ENCODE results near the gene COX6A2.
"Not testable (repeated sequence)": the region's sequence is repeated elsewhere in the genome, so short reads cannot be mapped to it uniquely, and the experiment has no call there.

The COX6A2 gene

DNA sequence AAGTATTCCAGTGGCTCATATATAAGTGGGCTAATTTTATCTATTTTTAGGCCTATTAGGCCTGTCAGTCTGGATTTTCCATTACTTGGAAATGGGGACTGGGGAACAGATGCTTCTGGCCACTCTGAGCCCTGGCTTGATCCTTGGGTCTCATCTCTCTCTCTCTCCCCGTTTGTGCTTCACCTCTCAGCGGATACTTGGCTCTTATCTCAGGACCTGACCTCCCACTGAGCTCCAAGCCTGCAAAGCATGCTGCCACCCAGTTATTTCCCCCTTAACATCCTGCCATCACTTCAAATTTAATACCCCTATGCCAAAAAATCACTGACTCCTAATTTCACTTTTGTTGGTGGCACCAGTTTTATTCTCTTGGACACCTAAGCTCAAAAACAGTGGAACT, 10.3 kb upstream of the COX6A2 start:
- in situ Hi-C loops (cut with HindIII; ENCODE audit: low sequenced_read_pairs): no loop called here

DNA sequence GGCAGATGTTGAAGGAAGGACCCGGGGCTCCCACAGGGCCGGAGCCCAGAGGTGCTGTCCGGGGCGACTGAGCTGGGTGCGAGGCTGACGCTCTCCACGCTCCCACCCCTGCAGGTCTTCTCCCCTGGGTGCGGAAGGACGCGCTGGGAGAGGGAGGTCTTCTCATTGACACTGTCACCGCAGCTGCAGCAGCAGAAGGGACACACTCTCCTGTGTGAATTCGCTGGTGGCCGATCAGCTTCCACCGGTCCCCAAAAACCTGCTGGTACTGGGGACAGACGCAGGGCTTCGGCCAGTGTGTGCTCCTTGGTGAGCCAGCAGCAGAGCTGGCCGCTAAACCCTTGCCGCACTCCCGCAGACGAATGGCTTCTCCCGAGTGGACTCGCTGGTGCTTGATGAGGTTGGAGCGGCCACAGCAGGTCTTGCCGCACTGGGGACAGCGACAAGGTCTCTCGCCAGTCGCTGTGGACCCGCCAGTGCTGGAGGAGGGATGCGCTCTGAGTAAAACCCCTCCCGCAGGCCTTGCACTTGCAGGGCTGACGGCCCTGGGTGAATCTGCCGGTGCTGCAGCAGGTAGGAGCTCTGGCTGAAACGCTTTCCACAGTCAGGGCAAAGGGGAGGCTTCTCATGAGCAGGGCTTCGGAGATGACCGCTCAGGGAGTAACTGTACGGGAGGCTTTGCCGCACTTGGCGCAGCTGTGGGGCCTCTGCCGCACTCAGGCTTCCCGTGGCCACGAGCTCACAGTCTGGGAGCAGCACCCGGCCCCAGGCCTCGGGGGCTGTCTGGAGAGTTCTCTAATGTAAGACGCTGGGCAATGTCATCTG, 8.3 kb upstream of the COX6A2 start:
- in situ Hi-C loops (cut with HindIII; ENCODE audit: low sequenced_read_pairs): no loop called here

DNA sequence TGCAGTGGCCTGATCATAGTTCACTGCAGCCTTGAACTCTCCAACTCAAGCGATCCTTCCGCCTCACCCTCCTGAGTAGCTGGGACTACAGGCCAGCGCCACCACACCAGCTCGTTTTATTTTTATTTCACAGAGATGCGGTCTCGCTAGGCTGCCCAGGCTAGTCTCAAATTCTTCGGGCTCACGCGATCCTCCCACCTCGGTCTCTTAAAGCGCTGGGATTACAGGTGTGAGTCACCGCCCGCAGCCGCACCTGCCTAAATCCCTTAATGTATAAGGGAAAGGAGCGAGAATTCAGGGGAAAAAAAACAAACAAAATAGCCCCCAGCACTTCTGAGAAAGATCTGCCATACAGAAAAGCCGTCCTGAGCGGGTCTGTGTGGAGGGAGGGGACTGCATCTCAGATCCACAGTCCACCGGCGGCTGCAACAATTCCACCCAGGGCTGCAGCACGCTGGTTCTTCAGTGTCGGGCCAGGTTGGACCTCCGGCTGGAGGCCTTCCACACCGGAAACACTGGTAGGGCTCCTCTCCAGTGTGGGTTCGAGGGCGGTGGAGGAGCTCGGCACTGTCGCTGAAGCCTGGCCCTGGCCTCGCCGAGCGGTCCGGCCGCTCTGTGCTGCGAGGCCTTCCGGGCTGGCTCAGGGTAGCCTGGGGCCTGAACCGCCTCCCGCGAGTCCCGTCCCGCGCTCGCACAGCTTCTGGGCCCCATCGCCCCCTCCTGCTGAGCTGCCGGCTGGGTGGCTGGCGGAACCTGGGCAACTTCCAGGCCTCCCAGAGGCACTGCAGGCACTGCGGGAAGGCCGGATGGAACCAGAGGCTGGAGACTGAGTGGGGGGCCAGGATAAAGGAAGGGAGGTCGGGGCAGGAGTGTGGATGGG, 7.4 kb upstream of the COX6A2 start:
- in situ Hi-C loops (cut with HindIII; ENCODE audit: low sequenced_read_pairs): no loop called here

DNA sequence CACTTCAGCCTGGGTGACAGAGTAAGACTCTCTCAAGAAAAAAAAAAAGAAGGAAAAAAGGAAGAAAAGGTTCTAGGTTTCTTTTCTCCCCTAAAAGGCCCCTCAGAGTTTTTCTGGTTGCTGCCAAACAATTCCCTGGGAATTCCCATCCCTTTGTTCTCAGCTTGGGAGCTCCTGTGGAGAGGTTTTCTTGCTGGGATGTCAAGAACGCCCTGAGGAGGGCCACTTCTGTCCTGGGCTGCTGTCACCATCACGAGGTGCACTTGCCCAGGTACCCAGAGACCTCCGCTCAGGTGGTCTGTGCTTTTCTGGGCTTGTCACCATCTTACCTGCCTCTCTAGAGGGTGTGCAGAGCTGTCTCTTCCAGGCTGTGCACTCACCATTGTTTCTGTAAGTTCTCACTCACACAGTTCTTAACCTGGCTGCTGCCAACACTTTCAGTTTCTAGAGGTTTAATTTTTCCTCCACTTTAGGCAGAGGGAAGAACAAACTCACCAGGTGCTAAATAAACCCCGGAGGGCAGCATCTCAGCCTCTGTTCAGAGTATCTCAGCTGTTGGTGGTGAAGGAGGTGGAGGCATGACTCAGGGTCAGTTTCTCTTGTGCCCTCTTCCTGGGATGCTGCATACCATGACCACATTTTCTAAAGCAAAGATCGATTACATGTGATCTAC, 2.4 kb upstream of the COX6A2 start:
- in situ Hi-C loops (cut with HindIII; ENCODE audit: low sequenced_read_pairs): no loop called here

DNA sequence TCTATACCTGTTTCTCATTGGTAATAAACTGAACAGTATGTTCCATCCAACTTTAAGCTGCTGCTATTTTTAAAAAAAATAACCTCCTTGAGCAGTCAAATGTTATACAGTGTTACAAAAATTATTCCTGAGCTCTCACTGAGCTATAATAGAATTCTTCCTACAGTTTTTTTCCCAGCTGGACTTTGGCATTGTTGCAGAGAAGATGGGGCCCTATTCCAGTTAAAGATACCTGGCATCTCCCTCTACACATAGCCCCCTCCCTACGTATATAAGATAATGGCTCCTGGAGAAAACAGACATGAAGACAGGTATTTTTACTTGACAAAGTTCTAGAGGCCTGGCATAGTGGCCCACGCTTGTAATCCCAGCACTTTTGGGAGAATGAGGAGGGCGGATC, 1.6 kb upstream of the COX6A2 start:
- in situ Hi-C loops (cut with HindIII; ENCODE audit: low sequenced_read_pairs): no loop called here

DNA sequence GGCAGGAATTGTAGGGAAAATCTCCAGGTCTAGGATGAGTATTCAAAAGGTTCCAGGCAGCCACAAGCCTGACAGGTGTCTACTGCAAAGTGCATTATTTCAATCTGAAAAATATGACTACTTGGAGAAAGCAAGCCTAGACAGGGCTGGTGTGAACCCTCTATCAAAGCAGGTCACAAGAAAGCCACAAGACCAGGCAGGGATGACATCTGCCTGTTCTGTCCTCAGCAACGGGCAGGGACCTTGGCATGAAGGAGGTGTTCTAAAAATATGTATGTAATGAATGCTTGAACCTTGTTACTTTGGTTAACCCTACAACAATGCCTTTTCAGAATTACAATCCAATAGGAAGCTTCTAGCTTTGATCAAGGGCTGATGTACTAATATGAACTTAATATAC, 1.2 kb upstream of the COX6A2 start:
- in situ Hi-C loops (cut with HindIII; ENCODE audit: low sequenced_read_pairs): no loop called here

DNA sequence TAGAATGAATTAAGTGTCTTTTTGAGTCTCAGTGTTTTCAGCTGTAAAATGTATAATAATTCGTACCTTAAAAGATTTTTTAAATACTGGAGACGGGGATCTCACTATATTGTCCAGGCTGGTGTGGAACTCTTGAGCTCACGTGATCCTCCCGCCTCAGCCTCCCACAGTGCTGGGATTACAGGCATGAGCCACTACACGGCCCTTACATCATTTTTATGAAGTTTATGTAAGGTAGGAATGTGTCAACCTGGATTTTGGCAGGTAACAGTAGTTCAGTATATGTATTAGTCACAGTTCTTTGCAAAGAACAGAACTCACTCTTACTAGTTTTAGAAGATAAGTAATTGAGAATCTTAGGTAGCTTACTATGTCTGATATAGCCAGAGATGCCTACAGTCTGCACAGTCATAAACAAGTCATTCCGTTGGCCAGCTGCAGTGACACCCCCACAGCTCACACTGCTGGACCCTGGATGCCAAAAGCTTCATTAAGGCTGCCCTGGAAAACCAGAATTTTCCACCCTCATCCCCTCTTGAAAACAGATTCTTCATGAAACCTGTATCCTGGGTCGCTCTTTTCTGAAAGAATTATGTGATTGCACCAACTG, 583 bp upstream of the COX6A2 start:
- in situ Hi-C loops (cut with HindIII; ENCODE audit: low sequenced_read_pairs): no loop called here

DNA sequence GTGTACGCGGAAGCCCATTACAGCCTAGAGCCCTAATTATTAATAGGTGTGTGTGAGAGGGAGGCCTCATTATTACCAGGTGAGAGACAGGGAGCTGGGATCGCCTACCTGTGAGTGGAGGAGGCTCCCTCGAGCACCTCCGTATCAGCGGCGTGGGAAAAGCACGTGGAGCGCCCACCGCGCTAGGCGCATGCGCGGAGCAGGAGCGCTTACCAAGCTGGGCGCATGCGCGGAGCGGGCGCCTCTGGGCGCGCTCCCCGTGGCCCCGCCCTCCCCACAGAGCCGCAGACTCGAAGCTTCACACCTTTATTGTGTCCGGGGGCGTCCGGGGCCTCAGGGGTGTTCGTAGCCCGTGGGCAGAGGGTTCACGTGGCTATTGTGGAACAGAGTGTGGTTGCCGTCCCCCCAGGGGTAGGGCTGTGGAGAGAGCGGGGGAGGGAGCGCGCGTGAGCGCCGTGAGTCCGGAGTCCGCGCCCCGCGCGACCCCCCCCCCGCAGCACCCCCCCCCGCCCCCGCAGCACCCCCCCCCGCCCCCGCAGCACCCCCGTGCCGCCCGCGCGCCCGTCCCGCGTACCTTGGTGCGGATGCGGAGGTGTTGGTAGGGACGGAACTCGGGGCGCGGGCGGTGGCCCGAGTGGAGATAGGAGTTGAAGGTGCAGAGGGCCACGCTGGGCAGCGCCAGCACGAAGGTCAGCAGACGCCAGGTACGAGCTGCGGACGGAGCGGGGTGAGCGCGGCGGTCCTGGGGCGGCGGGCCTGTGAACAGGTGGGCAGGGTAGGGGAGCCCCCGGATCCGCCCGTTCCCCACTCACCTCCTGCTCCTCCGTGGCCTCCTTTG, 500 bp downstream of the COX6A2 start:
- in situ Hi-C loops (cut with HindIII; ENCODE audit: low sequenced_read_pairs): no loop called here

DNA sequence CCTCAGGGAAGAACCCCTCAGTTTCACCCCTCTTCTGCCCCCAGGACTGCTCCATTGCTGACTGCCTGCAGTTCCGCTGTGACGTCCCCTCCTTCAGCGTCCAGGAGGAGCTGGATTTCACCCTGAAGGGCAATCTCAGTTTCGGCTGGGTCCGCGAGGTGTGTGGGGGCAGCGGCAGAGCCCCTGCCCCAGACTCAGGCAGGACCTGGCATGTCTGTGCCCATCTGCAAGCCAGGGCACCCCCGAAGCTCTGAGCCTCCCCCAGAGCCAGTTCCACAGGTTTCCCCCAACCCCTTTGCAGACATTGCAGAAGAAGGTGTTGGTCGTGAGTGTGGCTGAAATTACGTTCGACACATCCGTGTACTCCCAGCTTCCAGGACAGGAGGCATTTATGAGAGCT, 4.4 kb downstream of the COX6A2 start:
- in situ Hi-C loops (cut with HindIII; ENCODE audit: low sequenced_read_pairs): no loop called here

DNA sequence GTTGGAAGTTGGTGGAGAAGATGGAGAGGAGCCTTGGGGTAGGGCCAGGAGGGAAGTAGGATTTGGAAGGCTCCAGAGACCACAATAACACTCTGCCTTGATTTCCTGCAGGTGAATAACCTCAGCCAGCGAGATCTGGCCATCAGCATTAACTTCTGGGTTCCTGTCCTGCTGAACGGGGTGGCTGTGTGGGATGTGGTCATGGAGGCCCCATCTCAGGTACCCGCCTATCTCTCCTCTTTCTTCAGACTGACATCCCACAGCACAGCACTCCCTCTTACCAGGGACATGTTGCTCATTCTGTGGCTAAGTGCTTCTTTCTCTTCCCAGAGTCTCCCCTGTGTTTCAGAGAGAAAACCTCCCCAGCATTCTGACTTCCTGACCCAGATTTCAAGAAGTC, 4.9 kb downstream of the COX6A2 start:
- in situ Hi-C loops (cut with HindIII; ENCODE audit: low sequenced_read_pairs): no loop called here

DNA sequence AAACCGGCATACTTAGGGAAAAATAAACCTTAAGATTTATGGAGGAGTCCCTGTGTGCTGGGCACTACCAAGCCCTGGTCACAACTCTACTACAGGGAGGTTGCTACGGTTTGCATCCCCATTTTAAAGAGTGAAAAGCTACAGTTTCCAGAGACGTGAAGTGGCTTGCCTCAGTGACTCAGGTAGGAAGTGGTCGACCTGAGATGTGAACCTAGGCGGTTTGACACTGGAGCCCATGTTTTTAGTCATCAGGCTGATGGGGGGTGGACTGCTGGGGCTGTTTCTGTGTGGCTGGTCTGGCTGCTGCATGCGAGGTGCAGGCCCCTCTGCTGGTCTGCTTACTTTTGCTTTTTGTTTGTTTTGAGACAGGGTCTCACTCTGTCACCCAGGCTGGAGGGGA, 6.6 kb downstream of the COX6A2 start:
- in situ Hi-C loops (cut with HindIII; ENCODE audit: low sequenced_read_pairs): no loop called here

DNA sequence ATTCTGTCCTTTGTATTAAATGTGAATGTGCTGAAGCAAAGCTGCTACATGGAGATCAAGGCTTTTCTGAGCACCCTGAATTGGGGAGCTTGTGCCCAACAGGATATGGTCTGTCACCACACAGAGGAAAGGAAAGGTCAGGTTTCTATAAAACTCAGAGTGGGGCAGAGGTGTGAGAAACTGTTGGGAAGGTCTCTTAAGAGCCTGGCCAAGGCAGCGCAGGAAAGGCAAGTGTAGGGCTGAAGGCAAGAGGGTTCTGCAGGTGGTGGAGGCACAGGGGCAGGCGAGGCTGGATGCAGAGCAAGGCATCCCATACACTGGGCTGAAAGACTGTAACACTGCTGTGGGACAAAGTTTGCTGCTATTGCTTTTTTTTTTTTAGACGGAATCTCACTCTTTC, 8.1 kb downstream of the COX6A2 start:
- in situ Hi-C loops (cut with HindIII; ENCODE audit: low sequenced_read_pairs): no loop called here

DNA sequence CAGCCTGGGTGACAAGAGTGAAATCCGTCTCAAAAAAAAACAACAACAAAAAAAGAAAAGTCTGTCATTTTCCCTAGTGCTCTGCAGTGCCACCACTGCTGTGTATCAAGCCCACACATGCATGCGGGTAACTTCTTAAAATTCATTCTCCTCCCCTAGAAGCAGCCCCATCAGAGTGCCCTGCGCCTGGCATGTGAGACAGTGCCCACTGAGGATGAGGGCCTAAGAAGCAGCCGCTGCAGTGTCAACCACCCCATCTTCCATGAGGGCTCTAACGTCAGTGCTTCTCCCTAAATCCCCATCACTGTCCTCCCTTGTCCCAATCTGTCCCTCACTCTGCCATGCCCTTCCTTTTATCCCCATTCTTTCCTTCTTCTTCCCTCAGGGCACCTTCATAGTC, 10.2 kb downstream of the COX6A2 start:
- in situ Hi-C loops (cut with HindIII; ENCODE audit: low sequenced_read_pairs): no loop called here

DNA sequence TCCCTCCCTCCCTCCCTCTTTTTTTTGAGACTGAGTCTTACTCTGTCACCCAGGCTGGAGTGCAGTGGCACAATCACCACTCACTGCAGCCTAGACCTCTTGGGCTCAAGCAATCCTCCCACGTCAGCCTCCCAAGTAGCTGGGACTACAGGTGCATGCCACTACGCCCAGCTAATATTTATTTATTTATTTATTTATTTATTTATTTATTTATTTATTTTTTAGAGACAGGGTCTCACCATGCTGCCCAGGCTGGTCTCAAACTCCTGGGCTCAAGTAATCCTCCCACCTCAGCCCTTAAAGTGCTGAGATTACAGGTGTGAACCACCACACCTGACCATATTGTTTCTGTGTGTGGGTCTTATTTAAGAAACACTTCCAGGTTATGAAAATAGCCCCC, 11.1 kb downstream of the COX6A2 start:
- in situ Hi-C loops (cut with HindIII; ENCODE audit: low sequenced_read_pairs): not testable (repeated sequence)

DNA sequence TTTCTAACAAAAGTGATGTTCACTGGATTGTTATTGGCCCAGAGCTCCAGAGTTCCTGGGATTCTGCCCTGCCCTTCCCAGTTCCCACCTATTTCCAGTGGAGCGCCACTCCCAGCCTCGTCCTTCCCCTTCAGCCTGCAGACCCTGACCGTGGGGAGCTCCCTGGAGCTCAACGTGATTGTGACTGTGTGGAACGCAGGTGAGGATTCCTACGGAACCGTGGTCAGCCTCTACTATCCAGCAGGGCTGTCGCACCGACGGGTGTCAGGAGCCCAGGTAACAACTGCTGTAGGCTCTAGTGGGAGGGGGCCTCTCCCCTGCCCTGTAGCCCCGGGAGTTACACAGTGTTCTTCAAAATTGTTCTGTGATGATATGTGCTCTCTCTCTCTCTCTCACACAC, 11.8 kb downstream of the COX6A2 start:
- in situ Hi-C loops (cut with HindIII; ENCODE audit: low sequenced_read_pairs): no loop called here

DNA sequence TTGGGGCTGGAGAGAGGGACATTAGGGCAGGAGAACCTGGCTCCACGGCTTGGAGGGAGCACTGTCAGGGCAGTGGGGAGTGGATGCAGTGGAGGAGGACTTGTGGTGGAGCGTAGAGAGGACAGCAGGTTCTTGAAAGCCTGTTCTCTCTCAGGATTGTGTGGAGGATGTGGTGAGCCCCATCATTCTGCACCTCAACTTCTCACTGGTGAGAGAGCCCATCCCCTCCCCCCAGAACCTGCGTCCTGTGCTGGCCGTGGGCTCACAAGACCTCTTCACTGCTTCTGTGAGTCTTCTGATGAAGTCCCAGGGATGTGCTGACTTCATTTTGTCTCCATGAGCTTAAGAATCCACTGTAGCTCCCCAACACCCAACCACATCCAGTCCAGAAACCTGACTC, 13.5 kb downstream of the COX6A2 start:
- in situ Hi-C loops (cut with HindIII; ENCODE audit: low sequenced_read_pairs): no loop called here

DNA sequence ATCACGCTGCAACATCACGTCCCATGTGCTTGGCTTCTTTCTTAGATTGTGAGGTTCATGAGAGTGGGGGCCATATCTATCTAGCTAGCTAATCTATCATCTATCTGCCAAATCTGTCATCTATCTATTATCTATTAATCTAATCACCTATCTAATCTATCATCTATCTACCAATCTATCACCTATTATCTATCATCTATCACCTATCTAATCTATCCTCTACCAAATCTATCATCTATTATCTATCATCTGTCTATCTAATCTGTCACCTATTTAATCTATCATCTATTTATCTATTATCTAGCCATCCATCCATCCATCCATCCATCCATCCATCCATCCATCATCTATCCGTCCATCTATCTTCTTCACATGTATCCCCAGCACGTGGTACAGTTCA, 14.2 kb downstream of the COX6A2 start:
- in situ Hi-C loops (cut with HindIII; ENCODE audit: low sequenced_read_pairs): no loop called here

DNA sequence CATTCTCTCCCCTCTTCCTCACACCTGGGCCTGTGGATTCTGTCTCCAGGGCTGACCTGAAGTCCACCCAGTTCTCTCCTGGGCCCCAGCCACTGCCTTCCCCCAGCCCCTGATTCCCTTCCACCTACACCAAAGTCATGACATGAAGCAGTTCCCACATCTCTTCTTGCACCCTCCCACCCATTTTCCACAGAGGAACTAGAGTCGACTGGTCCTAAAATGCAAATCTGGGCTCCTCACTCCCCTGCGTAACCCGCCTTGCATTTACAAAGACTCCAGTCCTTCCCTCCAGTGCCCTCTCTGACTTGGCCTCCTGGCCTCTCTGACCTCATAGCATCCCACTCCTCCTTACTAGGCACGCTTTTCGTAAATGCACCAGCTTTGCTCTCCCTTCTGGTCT, 14.8 kb downstream of the COX6A2 start:
- in situ Hi-C loops (cut with HindIII; ENCODE audit: low sequenced_read_pairs): no loop called here

DNA sequence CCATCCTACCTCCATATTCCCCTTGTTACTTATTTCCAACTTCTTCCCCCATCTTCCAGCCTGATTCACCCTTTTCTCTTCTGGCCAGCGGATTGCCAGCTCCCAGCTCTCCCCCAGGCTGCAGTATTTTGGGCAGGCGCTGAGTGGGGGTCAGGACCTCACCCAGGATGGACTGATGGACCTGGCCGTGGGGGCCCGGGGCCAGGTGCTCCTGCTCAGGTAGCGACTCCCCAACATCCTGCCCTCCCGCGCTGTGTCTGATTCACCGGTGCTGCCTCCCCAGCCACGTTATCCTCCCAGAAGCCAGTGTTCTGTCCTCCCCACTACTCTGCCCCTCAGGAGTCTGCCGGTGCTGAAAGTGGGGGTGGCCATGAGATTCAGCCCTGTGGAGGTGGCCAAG, 15.4 kb downstream of the COX6A2 start:
- in situ Hi-C loops (cut with HindIII; ENCODE audit: low sequenced_read_pairs): no loop called here

All from DLD1 (cell line).